Activated B cell treated with CpG ODN at 0.5 μM for 24 hours (primary cell): ENCODE results near the gene HSH2D. TPM values are rescaled to one million over a fixed set of nuclear protein-coding genes. Genes with fewer than 3 reads are reported as not detected.
"Not testable (repeated sequence)": the region's sequence is repeated elsewhere in the genome, so short reads cannot be mapped to it uniquely, and the experiment has no call there.

Experiments
- ATAC-seq: fragments of 200-7000 bp; cut with Tn5 transposase; one replicate; pipeline ENCODE4 v1.10.0; 2021; ENCODE audit warnings: low read depth, mild to moderate bottlenecking, moderate library complexity
- CTCF ChIA-PET: fragments of 350-600 bp; sonication (Branson Sonifier 250); formaldehyde crosslinking; loops from one replicate; lab custom pipeline; 2021; ENCODE audit warnings: antibody characterized with exemption; lab: Charles Lee
- POLR2A ChIA-PET: fragments of 350-600 bp; sonication (Branson Sonifier 250); formaldehyde crosslinking; loops from one replicate; lab custom pipeline; 2021; ENCODE audit warnings: antibody characterized with exemption; lab: Charles Lee
- DNase-seq: peaks from one replicate; pipeline ENCODE4 v3.0.0; 2022
- H3K27ac Mint-ChIP-seq: one replicate; pipeline ENCODE4 v1.8.0; 2020; ENCODE audit warnings: mixed read lengths
- H3K27me3 Mint-ChIP-seq: one replicate; pipeline ENCODE4 v1.8.0; 2021; ENCODE audit warnings: mixed read lengths
- H3K36me3 Mint-ChIP-seq: one replicate; pipeline ENCODE4 v1.8.0; 2021; ENCODE audit warnings: low read depth, mixed read lengths
- H3K4me1 Mint-ChIP-seq: one replicate; pipeline ENCODE4 v1.8.0; 2021; ENCODE audit warnings: mixed read lengths
- H3K4me3 Mint-ChIP-seq: one replicate; pipeline ENCODE4 v1.8.0; 2020; ENCODE audit warnings: mild to moderate bottlenecking, mixed read lengths
- H3K9me3 Mint-ChIP-seq: one replicate; pipeline ENCODE4 v1.8.0; 2020; ENCODE audit warnings: mixed read lengths
- CTCF ChIP-seq: fragments of 200-600 bp; IDR thresholded peaks from one replicate; pipeline ENCODE4 v1.8.0; 2022; ENCODE audit warnings: antibody characterized with exemption, mild to moderate bottlenecking
- intact Hi-C: fragments of 100-400 bp; cut with micrococcal nuclease; formaldehyde crosslinking; loops from one replicate; pipeline ENCODE4 v1.15.1; 2024
- total RNA-seq: library from RNA; stranded (reverse); gene quantifications from 2 replicates; pipeline ENCODE4 v1.2.3, GENCODE V29; 2022

Gene HSH2D
- total RNA-seq, 1 donor from 2014 or later: 191 TPM

GRCh38 chr19:16098416-16098768, 45.1 kb upstream of the HSH2D start:
- peaks cover 17% of the 10 kb centered on the region for H3K4me1 Mint-ChIP-seq
- CTCF ChIA-PET: no interaction called here
- no peak overlapping the region for H3K4me3 Mint-ChIP-seq
- DNase-seq (no peak), ATAC-seq (no peak)
- no peaks in the 10 kb centered on the region for H3K27me3 Mint-ChIP-seq
- intact Hi-C loops: no loop called here
- H3K9me3 Mint-ChIP-seq: no peaks in the 10 kb centered on the region
- TF ChIP-seq CTCF: no peak
- peaks cover 89% of the 10 kb centered on the region for H3K36me3 Mint-ChIP-seq
- peak overlapping the region; percentile 41 for H3K27ac Mint-ChIP-seq
- POLR2A ChIA-PET: interaction anchor here (1.0 to 2.2 kb wide), 2 partner anchors 11 to 19 kb away, joined by 3 to 12 read pairs; no protein-coding TSS in a partner anchor

- H3K9me3 Mint-ChIP-seq: no peaks in the 10 kb centered on the region
- H3K27me3 Mint-ChIP-seq: no peaks in the 10 kb centered on the region
- POLR2A ChIA-PET: interaction anchor here (0.6 to 2.2 kb wide), 3 partner anchors 12 to 34 kb away, joined by 3 to 12 read pairs (median 3); no protein-coding TSS in a partner anchor
- no peak for ATAC-seq
- no peak overlapping the region for H3K4me3 Mint-ChIP-seq
- DNase-seq: no peak
- H3K4me1 Mint-ChIP-seq: peaks cover 17% of the 10 kb centered on the region
- peaks cover 88% of the 10 kb centered on the region for H3K36me3 Mint-ChIP-seq
- no peak overlapping the region for H3K27ac Mint-ChIP-seq
- CTCF ChIA-PET: no interaction called here
- no peak for TF ChIP-seq CTCF
- intact Hi-C loops: no loop called here
Measured at GRCh38 chr19:16098821-16099220, 44.7 kb upstream of the HSH2D start.

- CTCF ChIA-PET, H3K27me3 Mint-ChIP-seq, ATAC-seq, intact Hi-C loops, H3K4me3 Mint-ChIP-seq, DNase-seq, H3K9me3 Mint-ChIP-seq: not testable (repeated sequence)
- Mint-ChIP-seq H3K36me3 (peaks cover 82% of the 10 kb centered on the region), H3K4me1 (peaks cover 21% of the 10 kb centered on the region), H3K27ac (peak overlapping the region; percentile 20)
- POLR2A ChIA-PET: interaction anchor here (0.6 to 2.2 kb wide), 7 partner anchors 10 to 529 kb away, joined by 3 to 12 read pairs (median 4); partner anchors contain the start of gene MED26
Measured at GRCh38 chr19:16099314-16099965, 44.0 kb upstream of the HSH2D start.

GRCh38 chr19:16100524-16100923, 43.0 kb upstream of the HSH2D start:
- Mint-ChIP-seq H3K27me3 (no peaks in the 10 kb centered on the region), H3K4me3 (no peak overlapping the region), H3K27ac (no peak overlapping the region), H3K4me1 (peaks cover 25% of the 10 kb centered on the region), H3K9me3 (no peaks in the 10 kb centered on the region), H3K36me3 (peaks cover 74% of the 10 kb centered on the region)
- TF ChIP-seq CTCF: no peak
- ChIA-PET CTCF (no interaction called here), POLR2A (interaction anchor here (0.6 to 2.2 kb wide), 5 partner anchors 9 to 262 kb away, joined by 3 to 12 read pairs (median 6); no protein-coding TSS in a partner anchor)
- ATAC-seq (no peak), DNase-seq (no peak)
- intact Hi-C loops: no loop called here

- H3K27ac Mint-ChIP-seq: peak overlapping the region; percentile 91
- no peak for TF ChIP-seq CTCF
- no peaks in the 10 kb centered on the region for H3K27me3 Mint-ChIP-seq
- POLR2A ChIA-PET: interaction anchor here (0.6 to 3.4 kb wide), 15 partner anchors 10 to 635 kb away, joined by 3 to 20 read pairs (median 5); partner anchors contain the start of genes HSH2D and TPM4
- peak overlapping the region; percentile 61 for H3K4me3 Mint-ChIP-seq
- CTCF ChIA-PET: interaction anchor here (0.8 to 1.2 kb wide), 3 partner anchors 40 to 67 kb away, joined by 3 to 5 read pairs (median 4); no protein-coding TSS in a partner anchor
- intact Hi-C loops: no loop called here
- DNase-seq: no peak
- peak; percentile 66 for ATAC-seq
- no peaks in the 10 kb centered on the region for H3K9me3 Mint-ChIP-seq
- H3K4me1 Mint-ChIP-seq: peaks cover 29% of the 10 kb centered on the region
- H3K36me3 Mint-ChIP-seq: peaks cover 41% of the 10 kb centered on the region
Measured at GRCh38 chr19:16104722-16105121, 38.8 kb upstream of the HSH2D start.
